Right atrium auricular region (tissue), 2 donors: ENCODE measurements around the gene HGF. TPM values are rescaled to one million over a fixed set of nuclear protein-coding genes. Genes with fewer than 3 reads are reported as not detected.

Source experiments
- DNase-seq: peaks from one replicate; pipeline ENCODE4 v3.0.0-alpha.2; 2019; ENCODE audit warnings: low spot score
- H3K27ac ChIP-seq, 2 donors: fragments of 200-600 bp; sonication (generic); 1 replicate in 1 of 2; 2 replicates in 1 of 2; pipeline ENCODE4 v1.5.1; 2016 to 2019
- H3K27me3 ChIP-seq, 2 donors: fragments of 200-600 bp; sonication (generic); one replicate each; pipeline versions ENCODE4 v1.5.1 to v1.6.0; 2017 to 2019
- H3K36me3 ChIP-seq: fragments of 200-600 bp; sonication (generic); one replicate; pipeline ENCODE4 v1.5.1; 2016
- H3K4me1 ChIP-seq, 2 donors: fragments of 200-600 bp; sonication (generic); one replicate each; pipeline versions ENCODE4 v1.5.1 to v1.6.0; 2017 to 2019
- H3K4me3 ChIP-seq, 2 donors: fragments of 200-600 bp; sonication (generic); 1 replicate in 1 of 2; 2 replicates in 1 of 2; pipeline ENCODE4 v1.5.1; 2017 to 2019; ENCODE audit warnings: mild to moderate bottlenecking in 1 of 2, moderate library complexity in 1 of 2
- H3K9me3 ChIP-seq, 2 donors: fragments of 200-600 bp; sonication (generic); one replicate each; pipeline ENCODE4 v1.5.1; 2019
- total RNA-seq, 2 donors: library from RNA; depleted of rRNA; stranded (reverse); fragments of >200 nt; gene quantifications; one replicate each; pipeline ENCODE4 v1.1.0, GENCODE V29; 2016
- TF ChIP-seq, protein P1 (sequence below), 2 donors: fragments of 200-600 bp; sonication (generic); IDR thresholded peaks; one replicate each; pipeline ENCODE4 v1.5.1; 2019; ENCODE audit warnings: antibody characterized with exemption in 2 of 2

Gene HGF
- total RNA-seq, 2 donors from 2014 or later: 2.1 to 3.5 TPM

- no peak for DNase-seq
- H3K4me3 ChIP-seq: no peak overlapping the region
- H3K27me3 ChIP-seq: no peaks in the 10 kb centered on the region
- H3K27ac ChIP-seq: no peak overlapping the region
- H3K4me1 ChIP-seq: no peaks in the 10 kb centered on the region
- TF ChIP-seq, protein P1, sequence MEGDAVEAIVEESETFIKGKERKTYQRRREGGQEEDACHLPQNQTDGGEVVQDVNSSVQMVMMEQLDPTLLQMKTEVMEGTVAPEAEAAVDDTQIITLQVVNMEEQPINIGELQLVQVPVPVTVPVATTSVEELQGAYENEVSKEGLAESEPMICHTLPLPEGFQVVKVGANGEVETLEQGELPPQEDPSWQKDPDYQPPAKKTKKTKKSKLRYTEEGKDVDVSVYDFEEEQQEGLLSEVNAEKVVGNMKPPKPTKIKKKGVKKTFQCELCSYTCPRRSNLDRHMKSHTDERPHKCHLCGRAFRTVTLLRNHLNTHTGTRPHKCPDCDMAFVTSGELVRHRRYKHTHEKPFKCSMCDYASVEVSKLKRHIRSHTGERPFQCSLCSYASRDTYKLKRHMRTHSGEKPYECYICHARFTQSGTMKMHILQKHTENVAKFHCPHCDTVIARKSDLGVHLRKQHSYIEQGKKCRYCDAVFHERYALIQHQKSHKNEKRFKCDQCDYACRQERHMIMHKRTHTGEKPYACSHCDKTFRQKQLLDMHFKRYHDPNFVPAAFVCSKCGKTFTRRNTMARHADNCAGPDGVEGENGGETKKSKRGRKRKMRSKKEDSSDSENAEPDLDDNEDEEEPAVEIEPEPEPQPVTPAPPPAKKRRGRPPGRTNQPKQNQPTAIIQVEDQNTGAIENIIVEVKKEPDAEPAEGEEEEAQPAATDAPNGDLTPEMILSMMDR (IDR thresholded peaks at IDR 0.05): no peak
- H3K9me3 ChIP-seq: peaks cover 0 to 20% of the 10 kb centered on the region in 2 donors
- H3K36me3 ChIP-seq: no peaks in the 10 kb centered on the region
These were observed 114.6 kb downstream of the HGF start for GRCh38 chr7:81655271-81655670.

DNA sequence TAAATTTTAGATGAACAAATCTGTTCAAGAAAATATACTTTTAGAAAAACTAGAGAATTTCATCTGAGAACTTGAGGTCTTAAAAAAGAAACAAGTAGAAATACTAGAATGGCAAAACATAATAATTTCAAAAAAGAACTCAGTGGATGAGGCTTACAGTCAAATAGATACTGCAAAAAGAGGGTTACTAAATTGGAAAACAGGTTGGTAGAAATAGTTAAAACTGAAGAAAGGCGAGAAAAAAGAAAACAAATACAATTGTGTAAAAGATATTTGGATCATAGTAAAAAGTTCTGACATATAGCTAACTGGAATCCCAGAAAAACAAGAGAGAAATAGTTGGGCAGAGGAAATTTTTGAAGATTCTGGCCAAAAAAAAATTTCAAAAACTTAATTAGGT, 117.6 kb downstream of the HGF start:
- H3K27ac ChIP-seq: no peak overlapping the region
- H3K36me3 ChIP-seq: no peaks in the 10 kb centered on the region
- DNase-seq: no peak
- TF ChIP-seq, protein P1 (IDR thresholded peaks at IDR 0.05): no peak
- H3K4me3 ChIP-seq: no peak overlapping the region
- H3K9me3 ChIP-seq: peaks cover 0 to 20% of the 10 kb centered on the region in 2 donors
- H3K27me3 ChIP-seq: no peaks in the 10 kb centered on the region
- H3K4me1 ChIP-seq: no peaks in the 10 kb centered on the region
